ENCODE results near the gene INF2. TPM values are rescaled to one million over a fixed set of nuclear protein-coding genes. Genes with fewer than 3 reads are reported as not detected.

Gene INF2
- polyA plus RNA-seq, 1 experiment = 39.9 TPM

- no peak for TF ChIP-seq CTCF (IDR thresholded peaks at IDR 0.05; ENCODE audit: insufficient read depth, low read depth, low read length)
- H3K4me3 ChIP-seq (ENCODE audit: low read depth, low read length) = no peak overlapping the region
- no peak for DNase-seq (ENCODE audit: low read depth)
- CTCF ChIA-PET = interaction anchor here (0.6 to 0.9 kb wide), 2 partner anchors 9 to 64 kb away, joined by 3 to 4 read pairs; no protein-coding TSS in a partner anchor
- H3K27me3 ChIP-seq (ENCODE audit: control insufficient read depth, insufficient read depth, low read length) = no peaks in the 10 kb centered on the region
- peaks cover 44% of the 10 kb centered on the region for H3K36me3 ChIP-seq (ENCODE audit: control insufficient read depth, insufficient read depth, low read length)
- POLR2A ChIA-PET = no interaction called here
Observed at GRCh38 chr14:104701383-104702076, 12.1 kb downstream of the INF2 start.

GRCh38 chr14:104702106-104702505 is 12.7 kb downstream of the INF2 start:
- Histone ChIP-seq H3K4me3 (ENCODE audit: low read depth, low read length) (no peak overlapping the region), H3K27me3 (ENCODE audit: control insufficient read depth, insufficient read depth, low read length) (no peaks in the 10 kb centered on the region), H3K36me3 (ENCODE audit: control insufficient read depth, insufficient read depth, low read length) (peaks cover 45% of the 10 kb centered on the region)
- DNase-seq (ENCODE audit: low read depth) = no peak
- TF ChIP-seq CTCF (IDR thresholded peaks at IDR 0.05; ENCODE audit: insufficient read depth, low read depth, low read length) = no peak
- ChIA-PET POLR2A (no interaction called here), CTCF (interaction anchor here (0.6 to 1.7 kb wide), 3 partner anchors 9 to 64 kb away, joined by 3 to 4 read pairs (median 3); no protein-coding TSS in a partner anchor)

- POLR2A ChIA-PET = no interaction called here
- CTCF ChIA-PET = interaction anchor here (0.9 to 1.7 kb wide), 2 partner anchors 8 to 25 kb away, joined by 3 read pairs; no protein-coding TSS in a partner anchor
- DNase-seq (ENCODE audit: low read depth) = no peak
- Histone ChIP-seq H3K36me3 (ENCODE audit: control insufficient read depth, insufficient read depth, low read length) (peaks cover 42% of the 10 kb centered on the region), H3K4me3 (ENCODE audit: low read depth, low read length) (no peak overlapping the region), H3K27me3 (ENCODE audit: control insufficient read depth, insufficient read depth, low read length) (no peaks in the 10 kb centered on the region)
- no peak for TF ChIP-seq CTCF (IDR thresholded peaks at IDR 0.05; ENCODE audit: insufficient read depth, low read depth, low read length)
Observed at GRCh38 chr14:104702673-104703072, 13.3 kb downstream of the INF2 start.

- CTCF ChIA-PET = interaction anchor here (1.7 kb wide), 1 partner anchor 26 kb away, joined by 3 read pairs; no protein-coding TSS in a partner anchor
- POLR2A ChIA-PET = no interaction called here
- H3K36me3 ChIP-seq (ENCODE audit: control insufficient read depth, insufficient read depth, low read length) = peaks cover 42% of the 10 kb centered on the region
- H3K27me3 ChIP-seq (ENCODE audit: control insufficient read depth, insufficient read depth, low read length) = no peaks in the 10 kb centered on the region
- no peak for DNase-seq (ENCODE audit: low read depth)
- TF ChIP-seq CTCF (IDR thresholded peaks at IDR 0.05; ENCODE audit: insufficient read depth, low read depth, low read length) = no peak
- no peak overlapping the region for H3K4me3 ChIP-seq (ENCODE audit: low read depth, low read length)
Observed at GRCh38 chr14:104703269-104703668, 13.9 kb downstream of the INF2 start.

GRCh38 chr14:104704252-104704651 is 14.8 kb downstream of the INF2 start:
- TF ChIP-seq CTCF (IDR thresholded peaks at IDR 0.05; ENCODE audit: insufficient read depth, low read depth, low read length) = no peak
- peaks cover 42% of the 10 kb centered on the region for H3K36me3 ChIP-seq (ENCODE audit: control insufficient read depth, insufficient read depth, low read length)
- DNase-seq (ENCODE audit: low read depth) = no peak
- ChIA-PET CTCF (no interaction called here), POLR2A (no interaction called here)
- no peaks in the 10 kb centered on the region for H3K27me3 ChIP-seq (ENCODE audit: control insufficient read depth, insufficient read depth, low read length)
- H3K4me3 ChIP-seq (ENCODE audit: low read depth, low read length) = no peak overlapping the region

Measured in BJ (cell line).